Thoracic aorta (tissue), 2 donors: ENCODE data around the gene GTF2F1. TPM values are rescaled to one million over a fixed set of nuclear protein-coding genes. Genes with fewer than 3 reads are reported as not detected.
A peak's percentile ranks its signal among the peaks of the same experiment; 100 is the strongest.

ENCODE experiments used
- ATAC-seq: fragments of 150-250 bp; one replicate; pipeline ENCODE4 v1.8.0; 2017; ENCODE audit warnings: low read depth; ENCODE audit not compliant: insufficient number of reproducible peaks, low FRiP score
- DNase-seq: peaks from one replicate; pipeline ENCODE4 v3.0.0-alpha.2; 2020; ENCODE audit warnings: low spot score
- H3K27ac ChIP-seq, 2 donors: fragments of 200-600 bp; sonication (generic); 1 replicate in 1 of 2; 2 replicates in 1 of 2; pipeline ENCODE4 v1.5.1; 2016; ENCODE audit warnings: mild to moderate bottlenecking in 2 of 2, moderate library complexity in 2 of 2
- H3K27me3 ChIP-seq: fragments of 200-600 bp; sonication (generic); replicated peaks from 2 replicates; pipeline ENCODE4 v1.6.0; 2016; ENCODE audit warnings: mild to moderate bottlenecking; ENCODE audit not compliant: insufficient read depth
- H3K36me3 ChIP-seq: fragments of 200-600 bp; sonication (generic); one replicate; pipeline ENCODE4 v1.5.1; 2016
- H3K4me1 ChIP-seq, 2 donors: fragments of 200-600 bp; sonication (generic); 1 replicate in 1 of 2; 2 replicates in 1 of 2; pipeline versions ENCODE4 v1.5.1 to v1.6.0; 2016; ENCODE audit warnings: low read depth in 2 of 2, mild to moderate bottlenecking in 1 of 2; ENCODE audit not compliant: control insufficient read depth in 1 of 2
- H3K4me3 ChIP-seq: fragments of 200-600 bp; sonication (generic); 2 replicates; pipeline ENCODE4 v1.5.1; 2016; ENCODE audit warnings: mild to moderate bottlenecking
- H3K9me3 ChIP-seq: fragments of 200-600 bp; sonication (generic); 2 replicates; pipeline ENCODE4 v1.5.1; 2016
- CTCF ChIP-seq: fragments of 200-600 bp; sonication (generic); IDR thresholded peaks from one replicate; pipeline ENCODE4 v1.5.1; 2019; ENCODE audit warnings: antibody characterized with exemption
- total RNA-seq, 2 donors: library from RNA; depleted of rRNA; stranded (reverse); fragments of >200 nt; gene quantifications; one replicate each; pipeline versions ENCODE4 v1.1.0 to v1.2.3, GENCODE V29; 2016

Gene GTF2F1
- total RNA-seq, 2 donors from 2014 or later: 22.7 to 27.7 TPM

DNA sequence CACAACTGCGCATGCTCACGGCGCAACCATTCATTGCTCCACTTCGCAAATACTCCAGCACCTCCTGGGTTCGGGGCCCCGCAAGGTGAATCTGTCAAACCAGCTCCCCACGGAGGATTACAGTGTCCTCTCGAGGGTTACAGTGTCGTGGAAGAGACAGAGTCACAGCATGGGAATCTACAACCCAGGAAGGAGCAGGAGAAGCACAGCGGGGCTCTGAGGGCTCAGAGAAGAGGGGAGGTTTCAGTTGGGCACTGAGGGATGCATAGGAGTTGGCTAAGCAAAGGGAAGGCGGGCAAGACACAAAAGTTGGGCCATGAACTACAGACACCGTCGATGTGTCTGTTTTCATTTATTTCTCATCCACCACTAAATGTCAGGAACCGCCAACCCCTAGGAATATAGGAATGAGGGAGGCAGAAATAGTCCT is 1.0 kb upstream of the GTF2F1 start:
- DNase-seq: no peak
- H3K27ac ChIP-seq: peak overlapping the region; percentile 97 to 98
- no peaks in the 10 kb centered on the region for H3K9me3 ChIP-seq
- H3K36me3 ChIP-seq: peaks cover 5% of the 10 kb centered on the region
- peak overlapping the region; percentile 90 for H3K4me3 ChIP-seq
- no peak for TF ChIP-seq CTCF
- no peak for ATAC-seq
- H3K27me3 ChIP-seq: no peaks in the 10 kb centered on the region
- peaks cover 7 to 25% of the 10 kb centered on the region in 2 donors for H3K4me1 ChIP-seq

- Histone ChIP-seq H3K27me3 (no peaks in the 10 kb centered on the region), H3K4me1 (peaks cover 7 to 25% of the 10 kb centered on the region in 2 donors), H3K4me3 (peak overlapping the region; percentile 90), H3K9me3 (no peaks in the 10 kb centered on the region), H3K27ac (peak overlapping the region; percentile 97 to 98), H3K36me3 (peaks cover 19% of the 10 kb centered on the region)
- no peak for TF ChIP-seq CTCF
- no peak for ATAC-seq
- no peak for DNase-seq
These were observed 517 bp downstream of the GTF2F1 start for GRCh38 chr19:6392221-6393073.

- Histone ChIP-seq H3K4me1 (peaks cover 4 to 13% of the 10 kb centered on the region in 2 donors), H3K27ac (no peak overlapping the region), H3K27me3 (no peaks in the 10 kb centered on the region), H3K4me3 (no peak overlapping the region), H3K36me3 (peaks cover 51% of the 10 kb centered on the region), H3K9me3 (no peaks in the 10 kb centered on the region)
- DNase-seq (no peak), ATAC-seq (no peak)
- no peak for TF ChIP-seq CTCF
These were observed 5.6 kb downstream of the GTF2F1 start for GRCh38 chr19:6387372-6387771.

GRCh38 chr19:6384381-6384780 is 8.6 kb downstream of the GTF2F1 start:
- Histone ChIP-seq H3K4me3 (no peak overlapping the region), H3K27ac (no peak overlapping the region), H3K4me1 (no peaks in the 10 kb centered on the region), H3K9me3 (no peaks in the 10 kb centered on the region), H3K36me3 (peaks cover 78% of the 10 kb centered on the region), H3K27me3 (no peaks in the 10 kb centered on the region)
- TF ChIP-seq CTCF: no peak
- ATAC-seq: no peak
- no peak for DNase-seq

DNA sequence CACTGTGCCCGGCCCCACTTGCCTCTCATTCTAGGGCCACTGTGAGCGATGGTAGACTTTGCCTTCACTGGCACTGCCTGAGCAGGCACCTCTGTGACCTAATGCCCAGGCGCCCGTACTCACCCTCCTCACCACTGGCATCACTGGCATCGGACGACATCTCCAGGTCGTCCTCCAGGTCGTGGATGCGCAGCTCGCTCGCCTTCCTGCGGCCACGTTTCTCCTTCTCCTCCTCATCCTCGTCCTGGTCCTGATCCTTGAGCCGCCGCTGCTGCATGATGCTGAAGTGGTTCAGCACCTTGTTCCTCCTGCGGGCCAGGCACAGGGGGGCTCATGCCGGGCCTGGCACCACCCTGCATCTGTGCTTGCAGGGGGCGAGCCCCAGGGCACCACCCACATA is 9.8 kb downstream of the GTF2F1 start:
- peaks cover 69% of the 10 kb centered on the region for H3K36me3 ChIP-seq
- TF ChIP-seq CTCF: no peak

More for the DNA sequence above, 9.8 kb downstream of the GTF2F1 start:
- no peaks in the 10 kb centered on the region for H3K27me3 ChIP-seq
- no peaks in the 10 kb centered on the region for H3K9me3 ChIP-seq
- no peak overlapping the region for H3K4me3 ChIP-seq
- H3K4me1 ChIP-seq: peaks cover 0 to 4% of the 10 kb centered on the region in 2 donors
- no peak for ATAC-seq
- H3K27ac ChIP-seq: no peak overlapping the region
- DNase-seq: no peak
